CD4-positive, alpha-beta memory T cell (primary cell): Measurements from ENCODE around the gene RTN4R. TPM values are rescaled to one million over a fixed set of nuclear protein-coding genes. Genes with fewer than 3 reads are reported as not detected.

Source experiments
- CTCF ChIA-PET: fragments of 350-600 bp; sonication (Branson Sonifier 250); formaldehyde crosslinking; loops from one replicate; lab custom pipeline; 2021; ENCODE audit warnings: inconsistent platforms; ENCODE audit not compliant: partially characterized antibody; lab: Charles Lee
- POLR2A ChIA-PET: fragments of 350-600 bp; sonication (Branson Sonifier 250); formaldehyde crosslinking; loops from one replicate; lab custom pipeline; 2021; ENCODE audit not compliant: partially characterized antibody; lab: Charles Lee
- DNase-seq, 5 donors: peaks; one replicate each; pipeline versions ENCODE4 v3.0.0 to v3.0.0-alpha.2; 2020 to 2022; ENCODE audit warnings: mixed read lengths in 1 of 5
- H3K27ac ChIP-seq: one replicate; pipeline ENCODE4 v1.7.0; 2013; ENCODE audit warnings: low read depth, low read length
- H3K27me3 ChIP-seq: 2 replicates; pipeline ENCODE4 v1.7.0; 2013; ENCODE audit warnings: mild to moderate bottlenecking, low read length, moderate library complexity; ENCODE audit not compliant: insufficient read depth
- H3K36me3 ChIP-seq: 2 replicates; pipeline ENCODE4 v1.7.0; 2013; ENCODE audit warnings: mild to moderate bottlenecking, low read length, moderate library complexity; ENCODE audit not compliant: insufficient read depth
- H3K4me1 ChIP-seq: 2 replicates; pipeline ENCODE4 v1.7.0; 2013; ENCODE audit warnings: mild to moderate bottlenecking, low read length, moderate library complexity; ENCODE audit not compliant: insufficient read depth
- H3K4me3 ChIP-seq, 2 donors: one replicate each; pipeline ENCODE4 v1.7.0; 2013; ENCODE audit warnings: low read length in 2 of 2, mild to moderate bottlenecking in 1 of 2
- H3K9me3 ChIP-seq, 2 donors: one replicate each; pipeline ENCODE4 v1.7.0; 2013; ENCODE audit warnings: low read length in 2 of 2, control low read depth in 1 of 2; ENCODE audit not compliant: control insufficient read depth in 1 of 2
- H3K27ac Mint-ChIP-seq, 7 donors: one replicate each; pipeline ENCODE4 v1.8.0; 2020 to 2021; ENCODE audit warnings: mixed read lengths in 7 of 7, mild to moderate bottlenecking in 6 of 7, inconsistent platforms in 3 of 7, moderate library complexity in 3 of 7
- H3K27me3 Mint-ChIP-seq, 2 donors: one replicate each; pipeline ENCODE4 v1.8.0; 2020 to 2021; ENCODE audit warnings: mixed read lengths in 2 of 2
- H3K36me3 Mint-ChIP-seq, 2 donors: one replicate each; pipeline ENCODE4 v1.8.0; 2020 to 2021; ENCODE audit warnings: mixed read lengths in 2 of 2, inconsistent platforms in 1 of 2, mild to moderate bottlenecking in 1 of 2
- H3K4me1 Mint-ChIP-seq, 4 donors: one replicate each; pipeline ENCODE4 v1.8.0; 2020 to 2021; ENCODE audit warnings: mixed read lengths in 4 of 4, mild to moderate bottlenecking in 1 of 4
- H3K4me3 Mint-ChIP-seq, 8 donors: one replicate each; pipeline ENCODE4 v1.8.0; 2020 to 2021; ENCODE audit warnings: mixed read lengths in 8 of 8, mild to moderate bottlenecking in 7 of 8, moderate library complexity in 6 of 8, inconsistent platforms in 3 of 8
- H3K9me3 Mint-ChIP-seq, 8 donors: one replicate each; pipeline ENCODE4 v1.8.0; 2020 to 2021; ENCODE audit warnings: mixed read lengths in 8 of 8, mild to moderate bottlenecking in 5 of 8, inconsistent platforms in 3 of 8, moderate library complexity in 1 of 8
- intact Hi-C: fragments of 100-400 bp; cut with micrococcal nuclease; formaldehyde crosslinking; loops from one replicate; pipeline ENCODE4 v1.15.1; 2023
- polyA plus RNA-seq, 2 donors: library from polyadenylated mRNA; unstranded; fragments of 300-500 nt; fragmentation: Illumina TruSeq; gene quantifications; one replicate each; pipeline ENCODE4 v1.2.3, GENCODE V29; 2021
- total RNA-seq, 2 experiments: library from RNA; stranded (reverse); gene quantifications; one replicate each; pipeline ENCODE4 v1.2.3, GENCODE V29; 2021

RTN4R gene
- total and polyA plus RNA-seq, 4 experiments from 2014 or later: 1.7 to 6.3 (median 2.4) TPM

- Mint-ChIP-seq H3K4me3 (peak overlapping the region in 5 of 8 donors; percentile 15 to 74 (median 29)), H3K36me3 (peaks cover 0 to 3% of the 10 kb centered on the region in 2 donors), H3K9me3 (no peaks in the 10 kb centered on the region), H3K27ac (no peak overlapping the region), H3K4me1 (peaks cover 17 to 37% (median 28%) of the 10 kb centered on the region in 4 donors), H3K27me3 (peaks cover 0 to 1% of the 10 kb centered on the region in 2 donors)
- no peak overlapping the region for H3K27ac ChIP-seq
- no peaks in the 10 kb centered on the region for H3K27me3 ChIP-seq
- H3K36me3 ChIP-seq: no peaks in the 10 kb centered on the region
- H3K4me3 ChIP-seq: no peak overlapping the region
- CTCF ChIA-PET: no interaction called here
- DNase-seq: no peak
- intact Hi-C loops: no loop called here
- POLR2A ChIA-PET: interaction anchor here (0.9 kb wide), 1 partner anchor 185 kb away, joined by 3 read pairs; the partner anchor contains the start of gene ZNF74
- peaks cover 29% of the 10 kb centered on the region for H3K4me1 ChIP-seq
- H3K9me3 ChIP-seq: no peaks in the 10 kb centered on the region
These were observed 59.3 kb downstream of the RTN4R start for GRCh38 chr22:20208713-20209310.

- ChIA-PET POLR2A (interaction anchor here (1.0 to 3.5 kb wide), 3 partner anchors 29 to 36 kb away, joined by 3 to 23 read pairs (median 3); no protein-coding TSS in a partner anchor), CTCF (interaction anchor here (1.9 kb wide), 1 partner anchor 31 kb away, joined by 9 read pairs; no protein-coding TSS in a partner anchor)
- H3K36me3 ChIP-seq: no peaks in the 10 kb centered on the region
- no peaks in the 10 kb centered on the region for H3K27me3 ChIP-seq
- H3K9me3 ChIP-seq: no peaks in the 10 kb centered on the region
- peak overlapping the region; percentile 78 to 96 for H3K4me3 ChIP-seq
- Mint-ChIP-seq H3K4me3 (peak overlapping the region; percentile 91 to 97 (median 96)), H3K36me3 (peaks cover 0 to 3% of the 10 kb centered on the region in 2 donors), H3K27me3 (peaks cover 0 to 1% of the 10 kb centered on the region in 2 donors), H3K4me1 (peaks cover 14 to 36% (median 26%) of the 10 kb centered on the region in 4 donors), H3K27ac (peak overlapping the region; percentile 67 to 97 (median 85)), H3K9me3 (no peaks in the 10 kb centered on the region)
- intact Hi-C loops: no loop called here
- H3K4me1 ChIP-seq: peaks cover 29% of the 10 kb centered on the region
- DNase-seq: no peak
- H3K27ac ChIP-seq: no peak overlapping the region
These were observed 60.7 kb downstream of the RTN4R start for GRCh38 chr22:20207277-20208025.

GRCh38 chr22:20206709-20207215, 61.4 kb downstream of the RTN4R start:
- Mint-ChIP-seq H3K27me3 (peaks cover 0 to 1% of the 10 kb centered on the region in 2 donors), H3K4me1 (peaks cover 13 to 36% (median 23%) of the 10 kb centered on the region in 4 donors), H3K4me3 (peak overlapping the region; percentile 91 to 97 (median 96)), H3K36me3 (peaks cover 0 to 3% of the 10 kb centered on the region in 2 donors), H3K9me3 (no peaks in the 10 kb centered on the region), H3K27ac (peak overlapping the region; percentile 84 to 97 (median 95))
- H3K9me3 ChIP-seq: no peaks in the 10 kb centered on the region
- POLR2A ChIA-PET: interaction anchor here (1.0 to 3.5 kb wide), 3 partner anchors 30 to 37 kb away, joined by 3 to 23 read pairs (median 3); no protein-coding TSS in a partner anchor
- CTCF ChIA-PET: interaction anchor here (1.6 to 1.9 kb wide), 2 partner anchors 32 to 116 kb away, joined by 3 to 9 read pairs; no protein-coding TSS in a partner anchor
- H3K4me1 ChIP-seq: peaks cover 29% of the 10 kb centered on the region
- no peaks in the 10 kb centered on the region for H3K36me3 ChIP-seq
- peak overlapping the region; percentile 78 to 96 for H3K4me3 ChIP-seq
- intact Hi-C loops: loop anchor here (1.0 kb wide), 1 partner anchor 32 kb away; no protein-coding TSS in a partner anchor
- DNase-seq: no peak
- H3K27me3 ChIP-seq: peaks cover 1% of the 10 kb centered on the region
- peak overlapping the region; percentile 74 for H3K27ac ChIP-seq

GRCh38 chr22:20205964-20206708, 62.0 kb downstream of the RTN4R start:
- Mint-ChIP-seq H3K36me3 (peaks cover 0 to 3% of the 10 kb centered on the region in 2 donors), H3K27me3 (peaks cover 0 to 1% of the 10 kb centered on the region in 2 donors), H3K27ac (peak overlapping the region; percentile 59 to 97 (median 95)), H3K4me3 (peak overlapping the region; percentile 91 to 97 (median 96)), H3K9me3 (no peaks in the 10 kb centered on the region), H3K4me1 (peaks cover 13 to 36% (median 23%) of the 10 kb centered on the region in 4 donors)
- peak; percentile 58 to 71 (median 67) for DNase-seq
- POLR2A ChIA-PET: interaction anchor here (0.8 to 3.5 kb wide), 5 partner anchors 30 to 264 kb away, joined by 3 to 23 read pairs (median 3); partner anchors contain the start of genes COMT, TRMT2A and TXNRD2
- peak overlapping the region; percentile 74 for H3K27ac ChIP-seq
- peaks cover 3% of the 10 kb centered on the region for H3K27me3 ChIP-seq
- CTCF ChIA-PET: interaction anchor here (0.9 to 1.9 kb wide), 3 partner anchors 32 to 116 kb away, joined by 3 to 9 read pairs (median 3); no protein-coding TSS in a partner anchor
- H3K9me3 ChIP-seq: no peaks in the 10 kb centered on the region
- peak overlapping the region; percentile 78 to 96 for H3K4me3 ChIP-seq
- H3K36me3 ChIP-seq: no peaks in the 10 kb centered on the region
- intact Hi-C loops: loop anchor here (1.0 kb wide), 1 partner anchor 32 kb away; no protein-coding TSS in a partner anchor
- peaks cover 29% of the 10 kb centered on the region for H3K4me1 ChIP-seq

GRCh38 chr22:20205464-20205963, 62.6 kb downstream of the RTN4R start:
- peaks cover 0 to 3% of the 10 kb centered on the region in 2 donors for H3K36me3 Mint-ChIP-seq
- H3K36me3 ChIP-seq: no peaks in the 10 kb centered on the region
- H3K9me3 ChIP-seq: no peaks in the 10 kb centered on the region
- peaks cover 13 to 36% (median 23%) of the 10 kb centered on the region in 4 donors for H3K4me1 Mint-ChIP-seq
- peaks cover 3% of the 10 kb centered on the region for H3K27me3 ChIP-seq
- H3K4me3 Mint-ChIP-seq: peak overlapping the region; percentile 91 to 97 (median 96)
- H3K27ac ChIP-seq: peak overlapping the region; percentile 74
- H3K4me1 ChIP-seq: peaks cover 29% of the 10 kb centered on the region
- peaks cover 0 to 1% of the 10 kb centered on the region in 2 donors for H3K27me3 Mint-ChIP-seq
- CTCF ChIA-PET: interaction anchor here (0.9 to 1.9 kb wide), 3 partner anchors 33 to 117 kb away, joined by 3 to 9 read pairs (median 3); no protein-coding TSS in a partner anchor
- H3K4me3 ChIP-seq: peak overlapping the region; percentile 78 to 96
- POLR2A ChIA-PET: interaction anchor here (0.8 to 3.5 kb wide), 3 partner anchors 38 to 264 kb away, joined by 3 to 23 read pairs (median 4); partner anchors contain the start of genes COMT, TRMT2A and TXNRD2
- H3K27ac Mint-ChIP-seq: peak overlapping the region in 6 of 7 donors; percentile 84 to 97 (median 95)
- intact Hi-C loops: no loop called here
- no peak for DNase-seq
- H3K9me3 Mint-ChIP-seq: no peaks in the 10 kb centered on the region

- H3K4me1 ChIP-seq: peaks cover 29% of the 10 kb centered on the region
- DNase-seq: no peak
- H3K27me3 ChIP-seq: peaks cover 3% of the 10 kb centered on the region
- no peak overlapping the region for H3K4me3 ChIP-seq
- peak overlapping the region in 3 of 8 donors; percentile 30 to 57 (median 52) for H3K4me3 Mint-ChIP-seq
- H3K27ac Mint-ChIP-seq: peak overlapping the region in 1 of 7 donors; percentile 7
- H3K27ac ChIP-seq: no peak overlapping the region
- ChIA-PET POLR2A (interaction anchor here (3.5 kb wide), 1 partner anchor 39 kb away, joined by 23 read pairs; no protein-coding TSS in a partner anchor), CTCF (no interaction called here)
- intact Hi-C loops: no loop called here
- no peaks in the 10 kb centered on the region for H3K36me3 ChIP-seq
- no peaks in the 10 kb centered on the region for H3K9me3 Mint-ChIP-seq
- H3K36me3 Mint-ChIP-seq: peaks cover 0 to 3% of the 10 kb centered on the region in 2 donors
- peaks cover 0 to 1% of the 10 kb centered on the region in 2 donors for H3K27me3 Mint-ChIP-seq
- no peaks in the 10 kb centered on the region for H3K9me3 ChIP-seq
- H3K4me1 Mint-ChIP-seq: peaks cover 13 to 36% (median 23%) of the 10 kb centered on the region in 4 donors
These were observed 63.3 kb downstream of the RTN4R start for GRCh38 chr22:20204806-20205205.
